Astrocyte (in vitro differentiated cells and primary cell): Measurements from ENCODE around the gene HPSE2. TPM values are rescaled to one million over a fixed set of nuclear protein-coding genes. Genes with fewer than 3 reads are reported as not detected.

Experiments
- DNase-seq: peaks from one replicate; pipeline ENCODE4 v3.0.0-alpha.2; 2010; ENCODE audit warnings: low read depth
- FAIRE-seq: peaks from 2 replicates; lab custom pipeline; 2011; peaks lifted over from hg19 to GRCh38; lab: Jason Lieb, UNC
- H2AFZ ChIP-seq: 2 replicates; pipeline ENCODE4 v1.6.0; 2012; ENCODE audit warnings: low read depth, low read length, inconsistent platforms
- H3K27ac ChIP-seq: 2 replicates; pipeline ENCODE4 v1.5.1; 2011; ENCODE audit warnings: low read depth, low read length, inconsistent platforms
- H3K27me3 ChIP-seq: 2 replicates; pipeline ENCODE4 v1.6.0; 2011; ENCODE audit warnings: low read length, inconsistent platforms; ENCODE audit not compliant: insufficient read depth
- H3K36me3 ChIP-seq: 2 replicates; pipeline ENCODE4 v1.5.1; 2011; ENCODE audit warnings: low read length, inconsistent platforms; ENCODE audit not compliant: insufficient read depth
- H3K4me1 ChIP-seq: 2 replicates; pipeline ENCODE4 v1.5.1; 2011; ENCODE audit warnings: low read length, inconsistent platforms; ENCODE audit not compliant: insufficient read depth
- H3K4me2 ChIP-seq: 2 replicates; pipeline ENCODE4 v1.6.0; 2012; ENCODE audit warnings: low read length, inconsistent platforms
- H3K4me3 ChIP-seq: 2 replicates; pipeline ENCODE4 v1.5.1; 2011; ENCODE audit warnings: low read depth, mild to moderate bottlenecking, low read length, inconsistent platforms; ENCODE audit not compliant: insufficient read depth
- H3K79me2 ChIP-seq: 2 replicates; pipeline ENCODE4 v1.6.0; 2012; ENCODE audit warnings: mild to moderate bottlenecking, low read length, inconsistent platforms; ENCODE audit not compliant: insufficient read depth
- H3K9ac ChIP-seq: 2 replicates; pipeline ENCODE4 v1.6.0; 2012; ENCODE audit warnings: mild to moderate bottlenecking, low read length, inconsistent platforms
- H3K9me3 ChIP-seq: 2 replicates; pipeline ENCODE4 v1.5.1; 2012; ENCODE audit warnings: low read depth, mild to moderate bottlenecking, low read length, inconsistent platforms; ENCODE audit not compliant: insufficient read depth
- H4K20me1 ChIP-seq: 2 replicates; pipeline ENCODE4 v1.6.0; 2012; ENCODE audit warnings: low read length, inconsistent platforms; ENCODE audit not compliant: insufficient read depth
- H3K27ac Mint-ChIP-seq: one replicate; pipeline ENCODE4 v1.8.0; 2021; ENCODE audit warnings: mild to moderate bottlenecking, mixed read lengths; ENCODE audit not compliant: unreplicated experiment
- H3K27me3 Mint-ChIP-seq: one replicate; pipeline ENCODE4 v1.8.0; 2021; ENCODE audit warnings: low read depth, mixed read lengths; ENCODE audit not compliant: unreplicated experiment
- H3K36me3 Mint-ChIP-seq: one replicate; pipeline ENCODE4 v1.8.0; 2021; ENCODE audit warnings: low read depth, mixed read lengths; ENCODE audit not compliant: unreplicated experiment
- H3K4me1 Mint-ChIP-seq: one replicate; pipeline ENCODE4 v1.8.0; 2021; ENCODE audit warnings: low read depth, mixed read lengths; ENCODE audit not compliant: unreplicated experiment
- H3K4me3 Mint-ChIP-seq: one replicate; pipeline ENCODE4 v1.8.0; 2021; ENCODE audit warnings: mild to moderate bottlenecking, moderate library complexity, mixed read lengths; ENCODE audit not compliant: unreplicated experiment
- H3K9me3 Mint-ChIP-seq: one replicate; pipeline ENCODE4 v1.8.0; 2021; ENCODE audit warnings: mild to moderate bottlenecking, mixed read lengths; ENCODE audit not compliant: unreplicated experiment
- EZH2 ChIP-seq: IDR thresholded peaks from 2 replicates; pipeline ENCODE4 v1.6.1; 2012; ENCODE audit warnings: mild to moderate bottlenecking, low read length, inconsistent platforms; ENCODE audit not compliant: insufficient read depth
- total RNA-seq: library from RNA; stranded (reverse); gene quantifications from 2 replicates; pipeline ENCODE4 v1.2.1, GENCODE V29; 2021
- TF ChIP-seq, protein P1 (sequence below): IDR thresholded peaks from 2 replicates; pipeline ENCODE4 v1.5.1; 2011; ENCODE audit warnings: low read depth, mild to moderate bottlenecking, inconsistent platforms, low read length, moderate library complexity; ENCODE audit not compliant: insufficient read depth

The HPSE2 gene
- total RNA-seq, 1 donor from 2014 or later = 0.14 TPM

GRCh38 chr10:99172950-99173349 is 62.7 kb downstream of the HPSE2 start:
- Mint-ChIP-seq H3K4me1 (no peaks in the 10 kb centered on the region), H3K36me3 (no peaks in the 10 kb centered on the region), H3K9me3 (no peaks in the 10 kb centered on the region), H3K27ac (no peak overlapping the region), H3K4me3 (no peak overlapping the region), H3K27me3 (no peaks in the 10 kb centered on the region)
- H4K20me1 ChIP-seq = no peaks in the 10 kb centered on the region
- no peaks in the 10 kb centered on the region for H3K27me3 ChIP-seq
- H3K4me3 ChIP-seq = no peak overlapping the region
- no peaks in the 10 kb centered on the region for H3K4me1 ChIP-seq
- no peak overlapping the region for H3K27ac ChIP-seq
- no peaks in the 10 kb centered on the region for H3K79me2 ChIP-seq
- no peak for FAIRE-seq
- no peaks in the 10 kb centered on the region for H3K9me3 ChIP-seq
- H3K36me3 ChIP-seq = no peaks in the 10 kb centered on the region
- no peak overlapping the region for H3K9ac ChIP-seq
- no peak for DNase-seq
- no peak overlapping the region for H2AFZ ChIP-seq
- TF ChIP-seq, protein P1, sequence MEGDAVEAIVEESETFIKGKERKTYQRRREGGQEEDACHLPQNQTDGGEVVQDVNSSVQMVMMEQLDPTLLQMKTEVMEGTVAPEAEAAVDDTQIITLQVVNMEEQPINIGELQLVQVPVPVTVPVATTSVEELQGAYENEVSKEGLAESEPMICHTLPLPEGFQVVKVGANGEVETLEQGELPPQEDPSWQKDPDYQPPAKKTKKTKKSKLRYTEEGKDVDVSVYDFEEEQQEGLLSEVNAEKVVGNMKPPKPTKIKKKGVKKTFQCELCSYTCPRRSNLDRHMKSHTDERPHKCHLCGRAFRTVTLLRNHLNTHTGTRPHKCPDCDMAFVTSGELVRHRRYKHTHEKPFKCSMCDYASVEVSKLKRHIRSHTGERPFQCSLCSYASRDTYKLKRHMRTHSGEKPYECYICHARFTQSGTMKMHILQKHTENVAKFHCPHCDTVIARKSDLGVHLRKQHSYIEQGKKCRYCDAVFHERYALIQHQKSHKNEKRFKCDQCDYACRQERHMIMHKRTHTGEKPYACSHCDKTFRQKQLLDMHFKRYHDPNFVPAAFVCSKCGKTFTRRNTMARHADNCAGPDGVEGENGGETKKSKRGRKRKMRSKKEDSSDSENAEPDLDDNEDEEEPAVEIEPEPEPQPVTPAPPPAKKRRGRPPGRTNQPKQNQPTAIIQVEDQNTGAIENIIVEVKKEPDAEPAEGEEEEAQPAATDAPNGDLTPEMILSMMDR = no peak
- no peak overlapping the region for H3K4me2 ChIP-seq

- no peaks in the 10 kb centered on the region for H4K20me1 ChIP-seq
- no peaks in the 10 kb centered on the region for H3K4me1 ChIP-seq
- no peak overlapping the region for H3K4me2 ChIP-seq
- no peak overlapping the region for H3K27ac Mint-ChIP-seq
- no peaks in the 10 kb centered on the region for H3K9me3 ChIP-seq
- H3K27me3 ChIP-seq = no peaks in the 10 kb centered on the region
- DNase-seq = no peak
- FAIRE-seq = no peak
- H3K79me2 ChIP-seq = no peaks in the 10 kb centered on the region
- H2AFZ ChIP-seq = no peak overlapping the region
- no peaks in the 10 kb centered on the region for H3K36me3 ChIP-seq
- H3K27ac ChIP-seq = no peak overlapping the region
- no peak overlapping the region for H3K4me3 Mint-ChIP-seq
- no peaks in the 10 kb centered on the region for H3K4me1 Mint-ChIP-seq
- H3K27me3 Mint-ChIP-seq = no peaks in the 10 kb centered on the region
- H3K9ac ChIP-seq = no peak overlapping the region
- no peak overlapping the region for H3K4me3 ChIP-seq
- H3K9me3 Mint-ChIP-seq = no peaks in the 10 kb centered on the region
- TF ChIP-seq, protein P1 = peak; percentile 50
- no peak for TF ChIP-seq EZH2
- H3K36me3 Mint-ChIP-seq = no peaks in the 10 kb centered on the region
These were observed 63.4 kb downstream of the HPSE2 start for GRCh38 chr10:99172128-99172738.

- Mint-ChIP-seq H3K27me3 (no peaks in the 10 kb centered on the region), H3K4me1 (no peaks in the 10 kb centered on the region), H3K9me3 (no peaks in the 10 kb centered on the region), H3K4me3 (no peak overlapping the region), H3K36me3 (no peaks in the 10 kb centered on the region), H3K27ac (no peak overlapping the region)
- no peaks in the 10 kb centered on the region for H3K36me3 ChIP-seq
- no peak overlapping the region for H3K4me2 ChIP-seq
- H2AFZ ChIP-seq = no peak overlapping the region
- H3K27ac ChIP-seq = no peak overlapping the region
- FAIRE-seq = no peak
- no peaks in the 10 kb centered on the region for H4K20me1 ChIP-seq
- H3K79me2 ChIP-seq = no peaks in the 10 kb centered on the region
- H3K27me3 ChIP-seq = no peaks in the 10 kb centered on the region
- no peaks in the 10 kb centered on the region for H3K9me3 ChIP-seq
- no peak overlapping the region for H3K9ac ChIP-seq
- no peaks in the 10 kb centered on the region for H3K4me1 ChIP-seq
- no peak for DNase-seq
- TF ChIP-seq, protein P1 = no peak
- TF ChIP-seq EZH2 = no peak
- no peak overlapping the region for H3K4me3 ChIP-seq
These were observed 65.5 kb downstream of the HPSE2 start for GRCh38 chr10:99170116-99170675.
